GM12878 (cell line): ENCODE data around the gene TACR1. TPM values are rescaled to one million over a fixed set of nuclear protein-coding genes. Genes with fewer than 3 reads are reported as not detected.
A peak's percentile ranks its signal among the peaks of the same experiment; 100 is the strongest.

ENCODE experiments used
- ATAC-seq: fragments of 200-7000 bp; cut with Tn5 transposase; 3 replicates; pipeline ENCODE4 v1.9.1; 2020; ENCODE audit warnings: mild to moderate bottlenecking, moderate library complexity
- BruUV-seq: library from RNA; stranded (reverse); fragments of 400-500 nt; replicated peaks from 2 replicates; lab custom pipeline; 2021; lab: Mats Ljungman, UMichigan
- CTCF ChIA-PET: fragments of 300-600 bp; sonication (Branson Sonifier 250); formaldehyde crosslinking; extraction: SDS; loops from one replicate; lab custom pipeline; 2021; ENCODE audit warnings: inconsistent platforms; lab: Yijun Ruan, JAX
- POLR2A ChIA-PET: fragments of 350-600 bp; formaldehyde crosslinking; extraction: SDS; loops from one replicate; lab custom pipeline; 2021; ENCODE audit warnings: inconsistent platforms; lab: Charles Lee
- RAD21 ChIA-PET: fragments of 300-600 bp; sonication (Branson Sonifier 250); formaldehyde crosslinking; loops from one replicate; lab custom pipeline; 2023; ENCODE audit warnings: antibody characterized with exemption; ENCODE audit not compliant: unreplicated experiment; lab: Charles Lee
- SMC1A ChIA-PET: fragments of 300-600 bp; sonication (Branson Sonifier 250); formaldehyde crosslinking; loops from one replicate; lab custom pipeline; 2023; ENCODE audit not compliant: unreplicated experiment, uncharacterized antibody; lab: Charles Lee
- DNase-seq: peaks from one replicate; pipeline ENCODE4 v3.0.0-alpha.2; 2011; ENCODE audit warnings: low read depth, low spot score
- FAIRE-seq: peaks from 3 replicates; lab custom pipeline; 2011; peaks lifted over from hg19 to GRCh38; lab: Jason Lieb, UNC
- H2AFZ ChIP-seq: 2 replicates; pipeline ENCODE4 v1.6.0; 2011; ENCODE audit warnings: low read depth, low read length, control low read depth; ENCODE audit not compliant: control insufficient read depth
- H3K27ac ChIP-seq: 2 replicates; pipeline ENCODE4 v1.5.1; 2011; ENCODE audit warnings: control low read depth; ENCODE audit not compliant: control insufficient read depth, insufficient read depth
- H3K27me3 ChIP-seq, 2 experiments: replicated peaks in 1 of 2; 2 replicates each; pipeline versions ENCODE4 v1.6.0 to v1.6.1; 2011; ENCODE audit warnings: low read length in 1 of 2; ENCODE audit not compliant: control insufficient read depth in 2 of 2, insufficient read depth in 2 of 2
- H3K36me3 ChIP-seq, 2 experiments: 2 replicates each; pipeline ENCODE4 v1.5.1; 2011; ENCODE audit warnings: low read length in 1 of 2; ENCODE audit not compliant: control insufficient read depth in 2 of 2, insufficient read depth in 2 of 2
- H3K4me1 ChIP-seq: 2 replicates; pipeline ENCODE4 v1.6.1; 2011; ENCODE audit warnings: mild to moderate bottlenecking, low read length, moderate library complexity, mixed read lengths; ENCODE audit not compliant: control insufficient read depth, insufficient read depth
- H3K4me2 ChIP-seq: 2 replicates; pipeline ENCODE4 v1.6.0; 2011; ENCODE audit warnings: control low read depth; ENCODE audit not compliant: control insufficient read depth, insufficient read depth
- H3K4me3 ChIP-seq: fragments of 200-600 bp; sonication (generic); 2 replicates; pipeline ENCODE4 v1.5.1; 2016
- H3K79me2 ChIP-seq: 2 replicates; pipeline ENCODE4 v1.6.0; 2011; ENCODE audit warnings: low read length; ENCODE audit not compliant: control insufficient read depth, insufficient read depth
- H3K9ac ChIP-seq: 2 replicates; pipeline ENCODE4 v1.8.0; 2011; ENCODE audit warnings: low read length, control low read depth, mixed read lengths; ENCODE audit not compliant: control insufficient read depth, insufficient read depth
- H3K9me3 ChIP-seq: replicated peaks from 3 replicates; pipeline ENCODE4 v1.5.1; 2011; ENCODE audit warnings: mild to moderate bottlenecking, low read length; ENCODE audit not compliant: control insufficient read depth, insufficient read depth
- H4K20me1 ChIP-seq: 2 replicates; pipeline ENCODE4 v1.6.0; 2011; ENCODE audit not compliant: control insufficient read depth, insufficient read depth
- ATF7 ChIP-seq: fragments of 450-650 bp; IDR thresholded peaks from 2 replicates; pipeline ENCODE4 v1.6.1; 2016; ENCODE audit warnings: low read depth, mild to moderate bottlenecking
- IKZF1 ChIP-seq: fragments of 450-650 bp; conservative IDR thresholded peaks from 2 replicates; pipeline ENCODE4 v1.6.1; 2017; ENCODE audit warnings: antibody characterized with exemption, mild to moderate bottlenecking
- NR2C2 ChIP-seq: IDR thresholded peaks from 2 replicates; pipeline ENCODE4 v1.6.1; 2011; ENCODE audit warnings: borderline replicate concordance, low read depth; ENCODE audit not compliant: control insufficient read depth, insufficient read length
- RAD21 ChIP-seq: IDR thresholded peaks from 2 replicates; pipeline ENCODE4 v1.6.1; 2011; ENCODE audit warnings: mild to moderate bottlenecking, low read depth, low read length, moderate library complexity; ENCODE audit not compliant: insufficient read depth
- RB1 ChIP-seq: fragments of 450-650 bp; formaldehyde crosslinking; IDR thresholded peaks from 2 replicates; pipeline ENCODE4 v1.6.1; 2017; ENCODE audit warnings: mild to moderate bottlenecking, borderline replicate concordance
- SMC3 ChIP-seq: IDR thresholded peaks from 2 replicates; pipeline ENCODE4 v1.6.1; 2011; ENCODE audit warnings: low read length, improper control_type of control experiment, borderline replicate concordance
- TCF12 ChIP-seq: IDR thresholded peaks from 2 replicates; pipeline ENCODE4 v1.6.1; 2011; ENCODE audit warnings: low read depth, mild to moderate bottlenecking, low read length
- ZNF384 ChIP-seq: IDR thresholded peaks from 2 replicates; pipeline ENCODE4 v1.6.1; 2012; ENCODE audit warnings: low read depth, mild to moderate bottlenecking, low read length, improper control_type of control experiment, borderline replicate concordance
- in situ Hi-C: fragments of 300-500 bp; cut with MboI; formaldehyde crosslinking; loops from 9 replicates; pipeline ENCODE4 v1.14.3; 2018; ENCODE audit warnings: mixed read lengths
- intact Hi-C: fragments of 100-400 bp; cut with micrococcal nuclease; formaldehyde crosslinking; loops from one replicate; pipeline ENCODE4 v1.14.2; 2022; ENCODE audit not compliant: unreplicated experiment
- polyA plus RNA-seq, 11 experiments: library from polyadenylated mRNA; depleted of rRNA in 4 of 11; unstranded in 6 of 11; stranded (reverse) in 5 of 11; fragments of >200 nt; fragmentation: Nextera tagmentation in 4 of 11; fragmentation: Illumina TruSeq in 1 of 11; extraction: Ambion mirVana in 4 of 11; extraction: Trizol in 1 of 11; gene quantifications; 1 replicate in 1 of 11; 2 replicates in 10 of 11; pipeline versions ENCODE4 v1.2.1 to v1.2.3, GENCODE V29; 2011 to 2016; ENCODE audit warnings: inconsistent platforms in 2 of 11, missing spikeins in 2 of 11, low read depth in 1 of 11
- total RNA-seq, 4 experiments: library from RNA; depleted of rRNA in 3 of 4; stranded (reverse); fragments of >200 nt in 3 of 4; fragmentation: Illumina TruSeq in 1 of 4; extraction: Trizol in 1 of 4; gene quantifications; 2 replicates each; pipeline versions ENCODE4 v1.2.1 to v1.2.3, GENCODE V29; 2013 to 2021
- TF ChIP-seq, protein P1 (sequence below), 3 experiments: IDR thresholded peaks in 2 of 3; conservative IDR thresholded peaks in 1 of 3; 2 replicates each; pipeline ENCODE4 v1.5.1; 2011; ENCODE audit warnings: low read depth in 3 of 3, low read length in 3 of 3, mild to moderate bottlenecking in 3 of 3, control low read depth in 2 of 3, moderate library complexity in 2 of 3, inconsistent platforms in 1 of 3, mixed read lengths in 1 of 3; ENCODE audit not compliant: control insufficient read depth in 2 of 3, insufficient read depth in 1 of 3; ENCODE audit errors: extremely low read depth in 1 of 3
- TF ChIP-seq, protein P2 (sequence below): IDR thresholded peaks from 2 replicates; pipeline ENCODE4 v1.6.1; 2011; ENCODE audit warnings: low read depth, mild to moderate bottlenecking, low read length, moderate library complexity, borderline replicate concordance; ENCODE audit errors: extremely low read depth

The TACR1 gene
- total and polyA plus RNA-seq, 10 of the 15 experiments (the other 5 are each of a cell fraction or from before 2014, with no cell fraction given): 0.04 to 1.4 (median 0.15) TPM

DNA sequence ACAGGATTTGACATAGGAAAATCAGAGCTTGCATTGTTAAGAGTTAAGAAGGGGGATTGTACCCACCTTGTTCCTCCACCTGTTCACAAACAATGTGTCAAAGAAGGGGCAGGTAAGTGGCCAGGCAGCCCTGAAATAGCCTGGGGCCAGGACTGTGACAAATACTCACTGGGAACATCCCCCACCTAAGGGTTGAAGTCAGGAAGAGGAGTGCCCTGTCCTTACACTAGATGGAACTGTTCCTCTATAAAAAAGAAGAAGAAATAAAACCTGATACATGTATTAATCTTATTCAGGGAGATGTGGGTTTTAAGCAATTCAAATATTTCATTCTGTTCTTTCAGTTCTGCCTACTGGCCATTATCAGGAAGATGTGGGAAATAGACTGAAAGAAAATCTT lies 41.9 kb downstream of the TACR1 start:
- SMC1A ChIA-PET: interaction anchor here (0.8 to 3.7 kb wide), 10 partner anchors 11 to 471 kb away, joined by 3 to 14 read pairs (median 4); no protein-coding TSS in a partner anchor
- Histone ChIP-seq H3K27ac (no peak overlapping the region), H3K9me3 (no peaks in the 10 kb centered on the region; the same call in 2 of the 3 replicates), H3K27me3 (no peaks in the 10 kb centered on the region), H3K4me1 (no peaks in the 10 kb centered on the region), H3K4me2 (no peak overlapping the region), H3K9ac (no peak overlapping the region), H3K4me3 (no peak overlapping the region), H3K36me3 (no peaks in the 10 kb centered on the region), H2AFZ (no peak overlapping the region), H3K79me2 (no peaks in the 10 kb centered on the region), H4K20me1 (no peaks in the 10 kb centered on the region)
- in situ Hi-C loops (no loop called here), intact Hi-C loops (loop anchor here (1.0 kb wide), 1 partner anchor 247 kb away; no protein-coding TSS in a partner anchor)
- 0 out of 2 replicates have a peak, but pooled peaks have one; percentile 11 for TF ChIP-seq SMC3
- no peak for TF ChIP-seq IKZF1
- TF ChIP-seq, protein P1, sequence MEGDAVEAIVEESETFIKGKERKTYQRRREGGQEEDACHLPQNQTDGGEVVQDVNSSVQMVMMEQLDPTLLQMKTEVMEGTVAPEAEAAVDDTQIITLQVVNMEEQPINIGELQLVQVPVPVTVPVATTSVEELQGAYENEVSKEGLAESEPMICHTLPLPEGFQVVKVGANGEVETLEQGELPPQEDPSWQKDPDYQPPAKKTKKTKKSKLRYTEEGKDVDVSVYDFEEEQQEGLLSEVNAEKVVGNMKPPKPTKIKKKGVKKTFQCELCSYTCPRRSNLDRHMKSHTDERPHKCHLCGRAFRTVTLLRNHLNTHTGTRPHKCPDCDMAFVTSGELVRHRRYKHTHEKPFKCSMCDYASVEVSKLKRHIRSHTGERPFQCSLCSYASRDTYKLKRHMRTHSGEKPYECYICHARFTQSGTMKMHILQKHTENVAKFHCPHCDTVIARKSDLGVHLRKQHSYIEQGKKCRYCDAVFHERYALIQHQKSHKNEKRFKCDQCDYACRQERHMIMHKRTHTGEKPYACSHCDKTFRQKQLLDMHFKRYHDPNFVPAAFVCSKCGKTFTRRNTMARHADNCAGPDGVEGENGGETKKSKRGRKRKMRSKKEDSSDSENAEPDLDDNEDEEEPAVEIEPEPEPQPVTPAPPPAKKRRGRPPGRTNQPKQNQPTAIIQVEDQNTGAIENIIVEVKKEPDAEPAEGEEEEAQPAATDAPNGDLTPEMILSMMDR (IDR thresholded peaks at IDR 0.05 in 2 of 3, conservative IDR thresholded peaks at IDR 0.05 in 1 of 3; ENCODE audit: control insufficient read depth in 2 of 3, extremely low read depth in 1 of 3, insufficient read depth in 1 of 3, low read depth in 3 of 3, low read length in 3 of 3): peak in 2 of 3 experiments; percentile 15 to 25; a peak in 2 of 6 replicates
- TF ChIP-seq, protein P2, sequence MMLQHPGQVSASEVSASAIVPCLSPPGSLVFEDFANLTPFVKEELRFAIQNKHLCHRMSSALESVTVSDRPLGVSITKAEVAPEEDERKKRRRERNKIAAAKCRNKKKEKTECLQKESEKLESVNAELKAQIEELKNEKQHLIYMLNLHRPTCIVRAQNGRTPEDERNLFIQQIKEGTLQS: no peak
- no peak for TF ChIP-seq ZNF384
- TF ChIP-seq RB1: no peak
- no peak for TF ChIP-seq TCF12
- TF ChIP-seq RAD21: peak; percentile 43; the same call in 1 of the 2 replicates
- TF ChIP-seq ATF7: no peak
- TF ChIP-seq NR2C2: no peak
- DNase-seq (no peak), FAIRE-seq (no peak), ATAC-seq (peak; percentile 45; the same call in 2 of the 3 replicates)
- RAD21 ChIA-PET: interaction anchor here (0.9 to 1.9 kb wide), 3 partner anchors 308 to 470 kb away, joined by 3 to 6 read pairs (median 5); no protein-coding TSS in a partner anchor
- CTCF ChIA-PET: interaction anchor here (0.6 to 3.7 kb wide), 17 partner anchors 9 to 471 kb away, joined by 3 to 26 read pairs (median 5); no protein-coding TSS in a partner anchor
- POLR2A ChIA-PET: no interaction called here
- BruUV-seq: no TSS peak
